ENCODE results near the gene DPYSL5.

Gene DPYSL5

GRCh38 chr2:26994983-26995382, 147.1 kb downstream of the DPYSL5 start:
- DNase-seq (ENCODE audit: low spot score) = no peak

GRCh38 chr2:26997394-26997793, 149.5 kb downstream of the DPYSL5 start:
- no peak for DNase-seq (ENCODE audit: low spot score)

DNA sequence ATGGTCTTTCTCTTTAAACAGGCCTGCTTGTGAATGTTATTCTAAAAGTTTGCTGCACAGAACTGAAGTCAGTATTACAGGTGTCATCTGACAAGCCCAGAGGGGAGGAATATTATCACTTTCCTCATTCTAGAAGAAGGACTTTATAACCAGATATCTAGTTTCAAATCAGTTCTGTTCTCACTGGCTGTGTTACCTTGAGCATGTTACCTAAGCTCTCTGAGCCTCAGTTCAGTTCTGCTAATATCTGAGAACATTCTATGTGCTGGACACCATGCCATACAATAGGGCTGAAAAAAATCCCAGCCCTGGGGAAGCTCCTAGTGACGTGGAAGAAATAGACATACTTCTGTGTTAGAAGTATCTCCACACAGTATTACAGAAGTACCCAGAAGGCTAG, 150.4 kb downstream of the DPYSL5 start:
- DNase-seq (ENCODE audit: low spot score) = no peak

All from LoVo (cell line).